ENCODE measurements around the gene LCOR.

Gene LCOR

GRCh38 chr10:96949039-96949683 lies 117.1 kb downstream of the LCOR start:
- in situ Hi-C loops (cut with MboI; ENCODE audit: low sequenced_read_pairs, unreplicated experiment) = no loop called here
- no peak for DNase-seq (ENCODE audit: low spot score)
- TF ChIP-seq, protein P1, sequence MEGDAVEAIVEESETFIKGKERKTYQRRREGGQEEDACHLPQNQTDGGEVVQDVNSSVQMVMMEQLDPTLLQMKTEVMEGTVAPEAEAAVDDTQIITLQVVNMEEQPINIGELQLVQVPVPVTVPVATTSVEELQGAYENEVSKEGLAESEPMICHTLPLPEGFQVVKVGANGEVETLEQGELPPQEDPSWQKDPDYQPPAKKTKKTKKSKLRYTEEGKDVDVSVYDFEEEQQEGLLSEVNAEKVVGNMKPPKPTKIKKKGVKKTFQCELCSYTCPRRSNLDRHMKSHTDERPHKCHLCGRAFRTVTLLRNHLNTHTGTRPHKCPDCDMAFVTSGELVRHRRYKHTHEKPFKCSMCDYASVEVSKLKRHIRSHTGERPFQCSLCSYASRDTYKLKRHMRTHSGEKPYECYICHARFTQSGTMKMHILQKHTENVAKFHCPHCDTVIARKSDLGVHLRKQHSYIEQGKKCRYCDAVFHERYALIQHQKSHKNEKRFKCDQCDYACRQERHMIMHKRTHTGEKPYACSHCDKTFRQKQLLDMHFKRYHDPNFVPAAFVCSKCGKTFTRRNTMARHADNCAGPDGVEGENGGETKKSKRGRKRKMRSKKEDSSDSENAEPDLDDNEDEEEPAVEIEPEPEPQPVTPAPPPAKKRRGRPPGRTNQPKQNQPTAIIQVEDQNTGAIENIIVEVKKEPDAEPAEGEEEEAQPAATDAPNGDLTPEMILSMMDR (IDR thresholded peaks at IDR 0.05; ENCODE audit: borderline replicate concordance, control extremely low read depth, extremely low read depth, insufficient read depth, missing control alignments) = no peak

- no peak for DNase-seq (ENCODE audit: low spot score)
- TF ChIP-seq, protein P1 (IDR thresholded peaks at IDR 0.05; ENCODE audit: borderline replicate concordance, control extremely low read depth, extremely low read depth, insufficient read depth, missing control alignments) = no peak
- in situ Hi-C loops (cut with MboI; ENCODE audit: low sequenced_read_pairs, unreplicated experiment) = no loop called here
Observed at GRCh38 chr10:96951954-96952353, 119.9 kb downstream of the LCOR start.

GRCh38 chr10:96955794-96956193 lies 123.7 kb downstream of the LCOR start:
- TF ChIP-seq, protein P1 (IDR thresholded peaks at IDR 0.05; ENCODE audit: borderline replicate concordance, control extremely low read depth, extremely low read depth, insufficient read depth, missing control alignments) = no peak
- DNase-seq (ENCODE audit: low spot score) = no peak
- in situ Hi-C loops (cut with MboI; ENCODE audit: low sequenced_read_pairs, unreplicated experiment) = no loop called here

- in situ Hi-C loops (cut with MboI; ENCODE audit: low sequenced_read_pairs, unreplicated experiment) = no loop called here
- TF ChIP-seq, protein P1 (IDR thresholded peaks at IDR 0.05; ENCODE audit: borderline replicate concordance, control extremely low read depth, extremely low read depth, insufficient read depth, missing control alignments) = no peak
- no peak for DNase-seq (ENCODE audit: low spot score)
Observed at GRCh38 chr10:96958071-96958470, 126.0 kb downstream of the LCOR start.

GRCh38 chr10:96959733-96960132 lies 127.6 kb downstream of the LCOR start:
- TF ChIP-seq, protein P1 (IDR thresholded peaks at IDR 0.05; ENCODE audit: borderline replicate concordance, control extremely low read depth, extremely low read depth, insufficient read depth, missing control alignments) = no peak
- no peak for DNase-seq (ENCODE audit: low spot score)
- in situ Hi-C loops (cut with MboI; ENCODE audit: low sequenced_read_pairs, unreplicated experiment) = no loop called here

GRCh38 chr10:96960872-96961271 lies 128.8 kb downstream of the LCOR start:
- in situ Hi-C loops (cut with MboI; ENCODE audit: low sequenced_read_pairs, unreplicated experiment) = no loop called here
- TF ChIP-seq, protein P1 (IDR thresholded peaks at IDR 0.05; ENCODE audit: borderline replicate concordance, control extremely low read depth, extremely low read depth, insufficient read depth, missing control alignments) = no peak
- no peak for DNase-seq (ENCODE audit: low spot score)

All from GM13976 (cell line).